ENCODE measurements around the gene ABCC3.

GRCh38 chr17:50621574-50622031 lies 13.1 kb upstream of the ABCC3 start:
- no peak for TF ChIP-seq NFRKB (IDR thresholded peaks at IDR 0.05)
- TF ChIP-seq BHLHE40 (IDR thresholded peaks at IDR 0.05; ENCODE audit: borderline replicate concordance): no peak

Measured in HEK293T (cell line).